H7 (cell line): ENCODE results near the gene ATG4B. TPM values are rescaled to one million over a fixed set of nuclear protein-coding genes. Genes with fewer than 3 reads are reported as not detected.
"Not testable (repeated sequence)": the region's sequence is repeated elsewhere in the genome, so short reads cannot be mapped to it uniquely, and the experiment has no call there.

ENCODE experiments used
- DNase-seq: peaks from one replicate; pipeline ENCODE4 v3.0.0; 2012
- H3K27me3 ChIP-seq: 2 replicates; pipeline ENCODE4 v1.6.0; 2011; ENCODE audit warnings: mild to moderate bottlenecking, low read length; ENCODE audit not compliant: control insufficient read depth, insufficient read depth
- H3K36me3 ChIP-seq: replicated peaks from 2 replicates; pipeline ENCODE4 v1.5.1; 2011; ENCODE audit warnings: low read length; ENCODE audit not compliant: control insufficient read depth, insufficient read depth
- H3K4me3 ChIP-seq: 2 replicates; pipeline ENCODE4 v1.5.1; 2011; ENCODE audit warnings: low read depth, mild to moderate bottlenecking, control low read depth, low read length, moderate library complexity; ENCODE audit not compliant: insufficient read depth
- total RNA-seq: library from RNA; depleted of rRNA; stranded (reverse); fragments of >200 nt; shearing (Covaris generic); gene quantifications from 2 replicates; pipeline ENCODE4 v1.2.3, GENCODE V29; 2014; rRNA removed

The ATG4B gene
- 71.5 and 78.5 TPM in 2 replicates for total RNA-seq

DNA sequence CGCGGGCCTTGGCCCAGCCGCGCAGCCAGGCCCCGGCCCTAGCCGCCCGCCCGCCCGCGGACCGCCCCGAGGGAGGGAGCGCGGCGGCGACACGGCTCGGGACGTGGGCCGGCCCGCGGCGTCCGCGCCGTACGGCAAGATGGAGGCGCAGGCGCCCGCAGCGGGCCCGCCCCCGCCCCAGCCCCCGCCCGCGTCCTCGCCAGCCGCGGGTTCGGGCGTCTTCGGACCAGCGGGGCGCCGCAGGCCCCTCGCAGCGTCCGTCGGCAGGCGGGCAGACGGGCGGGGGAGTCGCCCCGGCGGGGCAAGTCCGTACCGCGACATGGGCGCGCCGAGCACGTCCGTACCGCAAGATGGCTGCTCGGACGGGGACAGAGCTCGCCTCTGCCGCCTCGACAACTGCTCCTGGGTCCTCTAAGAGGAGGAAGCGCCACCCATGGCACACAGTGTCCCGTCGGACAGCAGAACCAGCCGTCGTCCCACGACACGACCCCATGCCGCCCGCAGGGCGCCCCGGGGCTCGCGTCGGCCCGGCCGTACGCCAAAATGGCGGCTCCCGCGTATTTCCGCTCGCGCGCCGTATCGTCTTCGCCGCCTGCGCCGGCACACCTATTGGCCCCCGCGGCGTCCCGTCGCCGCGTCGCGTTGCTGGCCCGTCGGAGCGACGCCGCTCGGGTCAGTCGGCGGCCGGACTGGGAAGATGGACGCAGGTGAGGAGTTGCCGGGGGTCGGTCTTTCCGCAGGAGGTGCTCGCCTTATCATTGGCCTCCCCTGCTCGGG is at the start of gene ATG4B, which contains the start of gene THAP4:
TSS of gene ATG4B (plus strand) at position 676 of the 777 bp plus-strand sequence. CDS start at position 698, 22 bp downstream.
TSS of gene THAP4 (minus strand) at position 141 of the 777 bp plus-strand sequence. CDS start 141 bp downstream, outside the sequence.
- Histone ChIP-seq H3K36me3 (peaks cover 11% of the 10 kb centered on the region), H3K27me3 (no peaks in the 10 kb centered on the region), H3K4me3 (peak within 1 kb of the TSS; percentile 97)
- peak; percentile 97 for DNase-seq

DNA sequence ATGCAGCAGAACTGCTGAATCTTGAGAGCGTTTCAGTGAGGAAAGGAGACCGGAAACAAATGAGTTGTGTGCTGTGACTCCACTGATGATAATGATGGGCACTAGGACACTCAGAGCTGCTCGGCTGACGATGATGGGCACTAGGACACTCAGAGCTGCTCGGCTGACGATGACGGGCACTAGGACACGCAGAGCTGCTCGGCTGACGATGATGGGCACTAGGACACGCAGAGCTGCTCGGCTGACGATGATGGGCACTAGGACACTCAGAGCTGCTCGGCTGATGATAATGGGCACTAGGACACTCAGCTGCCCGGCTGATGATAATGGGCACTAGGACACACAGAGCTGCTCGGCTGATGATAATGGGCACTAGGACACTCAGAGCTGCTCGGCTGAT is 47.6 kb upstream of the ATG4B start:
- not testable (repeated sequence) for DNase-seq, H3K36me3 ChIP-seq, H3K27me3 ChIP-seq, H3K4me3 ChIP-seq

DNA sequence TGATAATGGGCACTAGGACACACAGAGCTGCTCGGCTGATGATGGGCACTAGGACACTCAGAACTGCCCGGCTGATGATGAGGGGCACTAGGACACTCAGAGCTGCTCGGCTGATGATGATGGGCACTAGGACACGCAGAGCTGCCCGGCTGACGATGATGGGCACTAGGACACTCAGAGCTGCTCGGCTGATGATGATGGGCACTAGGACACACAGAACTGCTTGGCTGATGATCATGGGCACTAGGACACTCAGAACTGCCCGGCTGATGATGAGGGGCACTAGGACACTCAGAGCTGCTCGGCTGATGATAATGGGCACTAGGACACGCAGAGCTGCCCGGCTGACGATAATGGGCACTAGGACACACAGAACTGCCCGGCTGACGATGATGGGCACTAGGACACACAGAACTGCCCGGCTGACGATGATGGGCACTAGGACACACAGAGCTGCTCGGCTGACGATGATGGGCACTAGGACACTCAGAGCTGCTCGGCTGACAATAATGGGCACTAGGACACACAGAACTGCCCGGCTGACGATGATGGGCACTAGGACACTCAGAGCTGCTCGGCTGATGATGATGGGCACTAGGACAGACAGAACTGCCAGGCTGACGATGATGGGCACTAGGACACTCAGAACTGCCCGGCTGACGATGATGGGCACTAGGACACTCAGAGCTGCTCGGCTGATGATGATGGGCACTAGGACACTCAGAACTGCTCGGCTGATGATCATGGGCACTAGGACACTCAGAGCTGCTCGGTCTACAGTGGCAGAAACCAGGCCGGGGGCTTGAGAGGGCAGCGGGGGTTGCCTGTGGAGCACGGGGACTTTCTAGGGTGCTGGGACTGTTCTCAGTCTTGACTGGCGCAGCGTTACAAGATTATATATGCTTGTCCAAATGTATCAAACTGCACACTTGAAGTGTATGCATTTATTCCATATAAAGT is 46.7 kb upstream of the ATG4B start:
- not testable (repeated sequence) for H3K36me3 ChIP-seq, H3K4me3 ChIP-seq, H3K27me3 ChIP-seq, DNase-seq

DNA sequence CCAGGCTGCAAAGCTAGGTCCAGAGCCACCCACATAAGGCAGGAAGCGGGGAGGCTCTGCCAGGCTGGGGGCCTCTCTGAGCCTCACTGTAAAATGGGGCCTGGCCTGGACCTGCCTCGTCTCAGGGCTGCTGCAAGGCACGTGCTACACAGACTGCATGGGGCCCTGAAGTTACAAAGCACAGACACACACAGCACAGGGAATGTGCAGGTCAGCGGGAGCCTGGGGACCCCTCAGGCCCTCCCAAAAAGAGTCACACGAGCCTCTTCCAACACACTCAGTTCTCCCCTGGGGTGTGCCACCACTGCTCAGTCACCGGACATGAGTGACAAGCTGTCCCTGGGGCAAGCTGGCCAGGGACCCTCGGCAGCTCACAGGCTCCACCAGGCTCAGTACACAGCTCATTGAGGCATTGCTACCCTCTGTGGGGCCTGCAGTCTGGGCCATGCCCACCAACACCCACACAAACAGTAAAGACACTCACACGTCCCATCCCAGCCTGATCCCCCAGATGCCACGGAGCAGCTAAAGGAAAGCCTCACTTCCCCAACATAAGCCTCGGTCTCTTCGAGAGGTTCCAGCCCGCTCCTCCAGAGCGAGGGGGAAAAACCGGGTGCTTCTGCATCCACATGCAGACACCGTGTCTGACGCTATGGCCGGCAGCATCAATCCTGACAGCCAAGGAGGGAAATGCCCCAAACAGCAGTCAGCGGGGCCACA is 45.2 kb upstream of the ATG4B start:
- DNase-seq, result no peak
- Histone ChIP-seq H3K36me3 (peaks cover under 1% of the 10 kb centered on the region), H3K4me3 (no peak overlapping the region), H3K27me3 (no peaks in the 10 kb centered on the region)

- Histone ChIP-seq H3K4me3 (no peak overlapping the region), H3K27me3 (no peaks in the 10 kb centered on the region), H3K36me3 (peaks cover 3% of the 10 kb centered on the region)
- DNase-seq, result no peak
Observed at GRCh38 chr2:241593271-241593670, 44.2 kb upstream of the ATG4B start.

GRCh38 chr2:241595600-241596140 is 41.8 kb upstream of the ATG4B start:
- peak; percentile 78 for DNase-seq
- no peak overlapping the region for H3K4me3 ChIP-seq
- H3K36me3 ChIP-seq, result peaks cover 4% of the 10 kb centered on the region
- no peaks in the 10 kb centered on the region for H3K27me3 ChIP-seq

DNA sequence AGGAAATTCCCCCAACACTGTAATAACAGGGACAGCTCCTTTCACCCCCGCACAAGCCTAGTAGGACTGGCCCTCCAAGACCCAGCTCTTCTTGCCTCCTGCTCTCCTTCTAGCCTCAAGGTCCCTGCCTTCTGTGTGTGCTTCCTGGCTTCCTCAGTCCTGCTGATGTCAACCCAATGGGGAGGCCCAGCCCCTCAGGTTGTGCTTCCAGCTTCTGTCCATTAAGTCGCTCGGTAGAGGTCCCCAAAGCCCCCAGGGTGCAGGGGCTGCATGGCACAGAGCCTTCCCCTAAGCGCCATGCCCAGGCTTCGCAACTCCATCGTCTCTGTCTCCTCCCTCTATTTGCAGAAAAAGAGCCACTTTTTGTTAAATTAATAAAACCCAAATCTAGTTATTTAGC is 39.9 kb upstream of the ATG4B start:
- Histone ChIP-seq H3K4me3 (no peak overlapping the region), H3K27me3 (no peaks in the 10 kb centered on the region), H3K36me3 (peaks cover 12% of the 10 kb centered on the region)
- DNase-seq, result no peak

DNA sequence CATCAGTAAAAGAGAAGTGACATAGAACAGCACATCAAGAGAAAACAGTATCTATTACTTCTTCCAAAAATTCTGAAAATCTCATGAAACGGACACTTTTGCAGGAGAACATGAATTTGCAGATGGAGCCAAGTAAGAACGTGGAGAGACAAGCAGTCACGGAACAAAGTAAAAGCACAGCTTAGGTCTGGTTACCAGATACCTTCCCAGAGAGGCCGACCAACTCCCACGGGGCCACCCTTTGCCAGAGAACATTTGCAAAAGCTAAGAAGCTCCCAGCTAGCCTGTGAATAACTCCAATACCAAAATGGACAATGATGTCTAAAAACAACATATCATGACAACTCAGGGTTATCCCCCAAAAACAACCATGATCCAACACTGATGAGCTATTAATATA is 39.4 kb upstream of the ATG4B start:
- no peak for DNase-seq
- Histone ChIP-seq H3K36me3 (peaks cover 12% of the 10 kb centered on the region), H3K27me3 (no peaks in the 10 kb centered on the region), H3K4me3 (no peak overlapping the region)

GRCh38 chr2:241598487-241598886 is 39.0 kb upstream of the ATG4B start:
- DNase-seq, result no peak
- Histone ChIP-seq H3K36me3 (peaks cover 12% of the 10 kb centered on the region), H3K4me3 (no peak overlapping the region), H3K27me3 (no peaks in the 10 kb centered on the region)

DNA sequence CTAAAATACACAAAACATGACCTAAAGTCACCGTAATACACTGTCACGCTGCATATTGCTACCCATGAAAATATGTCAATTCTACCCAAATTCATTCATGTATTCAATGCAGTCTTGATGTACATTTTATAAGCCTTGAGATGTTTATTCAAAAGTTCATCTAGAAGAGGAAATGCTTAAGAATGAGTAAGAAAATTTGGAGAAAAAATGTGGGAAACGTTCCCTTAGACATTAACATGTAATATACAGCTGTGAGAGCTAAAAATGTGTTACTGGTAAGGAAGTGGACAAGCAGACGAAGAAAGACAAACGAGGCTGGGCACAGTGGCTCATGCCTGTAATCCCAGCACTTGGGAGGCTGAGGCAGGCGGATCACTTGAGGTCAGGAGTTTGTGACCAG is 37.9 kb upstream of the ATG4B start:
- DNase-seq, result no peak
- no peaks in the 10 kb centered on the region for H3K27me3 ChIP-seq
- H3K36me3 ChIP-seq, result peaks cover 12% of the 10 kb centered on the region
- H3K4me3 ChIP-seq, result no peak overlapping the region

DNA sequence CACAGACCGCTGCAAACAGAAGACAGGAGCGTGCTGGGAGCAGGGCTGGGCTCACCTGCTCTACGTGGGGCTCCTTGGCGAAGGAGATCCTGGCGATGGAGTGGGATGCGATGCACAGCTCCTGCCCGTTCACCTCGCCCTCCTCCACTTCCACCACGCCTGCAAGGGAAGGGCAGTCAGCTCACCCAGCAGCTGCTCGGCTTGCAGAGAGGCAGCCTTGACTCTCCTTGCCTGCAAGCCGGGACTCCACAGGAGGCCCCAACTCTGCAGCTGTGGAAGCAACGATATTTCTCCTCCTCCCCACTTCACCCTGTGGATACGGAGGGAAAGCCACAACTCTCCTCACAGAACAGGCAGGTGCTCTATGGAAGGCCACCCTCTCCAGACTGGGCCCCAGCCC is 35.7 kb upstream of the ATG4B start:
- no peaks in the 10 kb centered on the region for H3K27me3 ChIP-seq

GRCh38 chr2:241602720-241603119 is 34.8 kb upstream of the ATG4B start:
- Histone ChIP-seq H3K36me3 (peaks cover 10% of the 10 kb centered on the region), H3K27me3 (no peaks in the 10 kb centered on the region), H3K4me3 (no peak overlapping the region)
- DNase-seq, result no peak

More for the DNA sequence above, 35.7 kb upstream of the ATG4B start:
- no peak for DNase-seq
- Histone ChIP-seq H3K36me3 (peaks cover 14% of the 10 kb centered on the region), H3K4me3 (no peak overlapping the region)

GRCh38 chr2:241603686-241604085 is 33.8 kb upstream of the ATG4B start:
- H3K4me3 ChIP-seq, result no peak overlapping the region
- no peak for DNase-seq
- no peaks in the 10 kb centered on the region for H3K27me3 ChIP-seq
- H3K36me3 ChIP-seq, result peaks cover 10% of the 10 kb centered on the region

- Histone ChIP-seq H3K36me3 (peaks cover 7% of the 10 kb centered on the region), H3K27me3 (no peaks in the 10 kb centered on the region), H3K4me3 (no peak overlapping the region)
- DNase-seq, result no peak
Observed at GRCh38 chr2:241606186-241606585, 31.3 kb upstream of the ATG4B start.
